ENCODE measurements around the gene OR8D4. TPM values are rescaled to one million over a fixed set of nuclear protein-coding genes. Genes with fewer than 3 reads are reported as not detected.
"Not testable (repeated sequence)": the region's sequence is repeated elsewhere in the genome, so short reads cannot be mapped to it uniquely, and the experiment has no call there.

Gene OR8D4
- not detected for total RNA-seq
- long read RNA-seq, result 0 reads

DNA sequence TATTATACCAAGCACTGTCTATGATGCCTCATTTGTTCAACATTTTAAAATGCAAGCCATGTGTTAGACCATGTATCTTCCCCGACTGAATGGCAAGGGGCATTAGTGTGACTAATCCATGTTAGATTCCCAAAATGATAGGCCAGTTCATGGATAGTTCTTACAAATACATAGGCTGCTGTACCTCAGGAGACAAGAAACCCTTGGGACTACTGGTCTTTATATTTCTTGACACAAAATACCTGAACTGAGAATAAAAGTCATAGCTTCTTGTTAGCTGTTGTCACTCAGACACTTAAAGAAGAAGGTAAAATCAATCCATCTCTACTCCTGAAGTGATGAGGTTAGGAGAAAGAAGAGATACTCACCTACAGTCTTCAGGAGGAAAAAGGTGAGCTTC, at the start of gene OR8D4:
OR8D4 (plus strand) TSS at position 301 of the 400 bp plus-strand sequence. CDS start 4,265 bp downstream, outside the sequence.
- DNase-seq, result no peak
- intact Hi-C loops (cut with micrococcal nuclease), result no loop called here
- no peak for ATAC-seq

DNA sequence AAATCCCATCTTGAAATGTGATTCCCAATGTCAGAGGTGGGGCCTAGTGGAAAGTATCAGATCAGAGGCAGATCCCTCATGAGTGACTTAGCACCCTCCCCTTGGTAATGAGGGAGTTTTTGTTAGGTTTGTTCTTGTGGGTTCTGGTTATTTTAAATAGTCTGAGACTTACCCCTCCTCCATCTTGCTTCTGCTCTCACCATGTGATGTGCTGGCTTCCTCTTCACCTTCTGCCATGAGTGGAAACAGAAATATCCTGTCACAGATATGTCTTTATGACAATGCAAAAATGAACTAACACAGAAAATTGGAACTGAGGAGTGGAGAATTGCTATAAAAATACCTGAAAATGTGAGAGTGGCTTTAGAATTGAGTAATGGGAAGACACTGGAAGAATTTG, 49.6 kb upstream of the OR8D4 start:
- ATAC-seq (no peak), DNase-seq (no peak)
- intact Hi-C loops (cut with micrococcal nuclease), result no loop called here

- DNase-seq (no peak), ATAC-seq (no peak)
- intact Hi-C loops (cut with micrococcal nuclease), result no loop called here
These were observed 48.9 kb upstream of the OR8D4 start for GRCh38 chr11:123853038-123853437.

DNA sequence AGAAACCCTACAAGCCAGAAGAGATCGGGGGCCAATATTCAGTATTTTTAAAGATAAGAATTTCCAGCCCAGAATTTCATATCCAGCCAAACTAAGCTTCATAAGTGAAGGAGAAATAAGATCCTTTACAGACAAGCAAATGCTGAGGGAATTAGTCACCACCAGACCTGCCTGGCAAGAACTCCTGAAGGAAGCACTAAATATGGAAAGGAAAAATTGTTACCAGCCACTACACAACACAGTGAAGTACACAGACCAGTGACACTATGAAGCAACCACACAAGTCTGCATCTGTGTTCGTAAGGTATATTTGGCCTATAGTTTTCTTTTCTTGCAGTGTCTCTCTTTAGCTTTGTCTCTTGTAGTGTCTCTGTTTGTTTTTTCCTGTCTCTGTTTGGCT, 45.5 kb upstream of the OR8D4 start:
- DNase-seq, result no peak
- ATAC-seq, result no peak

DNA sequence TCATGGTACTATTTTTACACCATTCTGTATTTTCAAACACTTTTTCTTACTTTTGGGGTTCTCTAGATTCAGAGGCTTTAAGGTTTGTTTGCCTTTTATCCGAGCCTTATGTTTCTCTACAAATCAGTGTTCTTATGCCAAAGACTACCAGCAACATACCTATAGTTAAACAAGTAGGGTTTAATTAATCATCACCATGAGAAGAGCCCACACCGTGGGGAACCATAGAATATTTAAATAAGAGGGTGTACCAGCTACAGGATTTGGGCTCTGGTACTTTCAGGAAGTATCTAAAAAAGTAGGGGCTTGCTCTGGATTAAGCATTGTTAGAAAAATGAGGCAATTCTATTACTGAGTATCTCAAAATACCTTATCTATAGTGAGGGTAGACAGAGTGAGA, 42.2 kb upstream of the OR8D4 start:
- no peak for ATAC-seq
- intact Hi-C loops (cut with micrococcal nuclease), result no loop called here
- no peak for DNase-seq

More for the DNA sequence above, 45.5 kb upstream of the OR8D4 start:
- intact Hi-C loops (cut with micrococcal nuclease), result no loop called here

DNA sequence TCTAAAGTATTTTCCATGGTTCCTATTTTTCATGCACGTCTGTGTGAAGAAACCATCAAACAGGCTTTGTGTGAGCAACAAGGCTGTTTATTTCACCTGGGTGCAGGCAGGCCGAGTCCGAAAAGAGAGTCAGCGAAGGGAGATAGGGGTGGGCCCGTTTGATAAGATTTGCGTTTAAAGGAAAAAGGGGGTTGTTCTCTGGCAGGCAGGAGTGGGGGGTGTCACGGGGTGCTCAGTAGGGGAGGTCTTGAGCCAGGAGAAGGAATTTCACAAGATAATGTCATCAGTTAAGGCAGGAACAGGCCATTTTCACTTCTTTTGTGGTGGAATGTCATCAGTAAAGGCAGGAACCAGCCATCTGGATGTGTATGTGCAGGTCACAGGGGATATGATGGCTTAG, 36.7 kb upstream of the OR8D4 start:
- DNase-seq; intact Hi-C loops (cut with micrococcal nuclease); ATAC-seq: not testable (repeated sequence)

DNA sequence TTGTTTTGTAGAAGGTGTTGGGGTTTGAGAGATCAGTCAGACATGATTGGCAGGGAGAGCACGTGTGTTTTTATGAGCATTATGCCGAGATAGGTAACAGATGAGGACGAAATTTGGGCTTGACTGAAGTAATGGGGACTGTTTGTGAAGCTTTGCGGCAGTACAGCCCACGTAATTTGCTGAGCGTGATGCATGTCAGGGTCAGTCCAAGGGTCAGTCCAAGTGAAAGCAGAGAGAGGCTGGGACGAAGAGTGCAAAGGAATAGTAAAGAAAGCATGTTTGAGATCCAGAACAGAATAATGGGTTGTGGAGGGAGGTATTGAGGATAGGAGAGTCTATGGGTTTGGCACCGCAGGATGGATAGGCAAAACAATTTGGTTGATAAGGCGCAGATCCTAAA, 34.2 kb upstream of the OR8D4 start:
- DNase-seq; intact Hi-C loops (cut with micrococcal nuclease); ATAC-seq: not testable (repeated sequence)

DNA sequence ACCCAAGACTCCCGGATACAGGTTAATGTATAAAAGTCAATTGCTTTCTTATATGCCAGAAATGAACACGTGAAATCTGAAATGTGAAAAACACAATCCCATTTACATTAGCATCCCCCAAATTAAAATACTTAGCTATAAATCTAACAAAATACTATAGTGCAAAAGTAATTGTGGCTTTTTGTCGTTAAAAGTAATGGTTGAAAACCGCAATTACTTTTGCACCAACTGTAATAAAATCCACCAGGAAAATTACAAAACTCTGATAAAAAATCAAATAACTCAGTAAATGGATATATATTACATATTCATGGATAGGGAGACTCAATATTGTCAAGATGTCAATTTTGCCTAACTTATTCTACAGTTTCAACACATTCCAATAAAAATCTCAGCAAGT, 21.1 kb upstream of the OR8D4 start:
- intact Hi-C loops (cut with micrococcal nuclease), result no loop called here
- ATAC-seq (no peak), DNase-seq (no peak)

GRCh38 chr11:123885570-123885969, 16.4 kb upstream of the OR8D4 start, which contains the start of gene TMEM225:
Gene TMEM225 (minus strand): TSS chr11:123885670. CDS start chr11:123885425, 245 bp downstream.
- intact Hi-C loops (cut with micrococcal nuclease), result no loop called here
- ATAC-seq, result no peak
- no peak for DNase-seq

DNA sequence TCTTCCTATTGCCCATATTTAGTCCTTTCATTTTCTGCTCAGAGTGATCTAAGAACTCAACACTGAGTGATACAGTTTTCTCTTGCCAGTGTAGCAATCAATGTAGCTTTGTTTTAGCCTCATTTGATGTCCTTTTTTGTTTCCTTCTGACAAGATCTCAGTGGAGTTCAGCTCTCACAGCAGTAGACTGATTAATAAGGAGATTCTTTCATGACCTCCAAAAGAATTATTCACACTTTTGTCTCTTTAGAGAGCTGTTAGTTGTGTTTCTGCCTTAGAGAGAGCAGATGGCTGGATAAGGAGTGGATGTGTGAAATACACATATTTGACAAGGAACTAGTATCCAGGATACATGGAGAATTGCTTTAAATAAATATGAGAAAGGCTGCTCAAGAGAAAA, 9.9 kb upstream of the OR8D4 start:
- ATAC-seq, result no peak
- DNase-seq, result no peak
- intact Hi-C loops (cut with micrococcal nuclease), result no loop called here

DNA sequence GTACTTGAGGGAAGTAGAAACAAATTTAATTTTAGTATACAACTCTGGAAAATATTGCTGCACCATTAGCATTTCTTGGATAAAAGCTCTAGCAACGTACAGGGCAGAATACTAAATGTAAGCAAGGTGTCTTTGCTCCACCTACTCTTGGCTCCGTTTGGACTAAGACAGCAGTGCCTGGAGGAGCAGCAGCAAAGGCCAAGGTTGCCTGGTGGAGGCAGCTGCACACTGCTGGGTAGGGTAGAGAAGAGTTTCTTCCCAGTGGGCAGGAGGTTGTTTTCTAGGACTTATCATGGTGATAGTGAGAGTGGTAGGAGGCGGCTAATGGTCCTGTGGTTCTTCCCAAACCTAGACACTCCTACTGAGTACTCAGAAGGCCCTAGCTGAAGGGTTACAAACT, 2.2 kb upstream of the OR8D4 start:
- DNase-seq (no peak), ATAC-seq (no peak)
- intact Hi-C loops (cut with micrococcal nuclease), result no loop called here

DNA sequence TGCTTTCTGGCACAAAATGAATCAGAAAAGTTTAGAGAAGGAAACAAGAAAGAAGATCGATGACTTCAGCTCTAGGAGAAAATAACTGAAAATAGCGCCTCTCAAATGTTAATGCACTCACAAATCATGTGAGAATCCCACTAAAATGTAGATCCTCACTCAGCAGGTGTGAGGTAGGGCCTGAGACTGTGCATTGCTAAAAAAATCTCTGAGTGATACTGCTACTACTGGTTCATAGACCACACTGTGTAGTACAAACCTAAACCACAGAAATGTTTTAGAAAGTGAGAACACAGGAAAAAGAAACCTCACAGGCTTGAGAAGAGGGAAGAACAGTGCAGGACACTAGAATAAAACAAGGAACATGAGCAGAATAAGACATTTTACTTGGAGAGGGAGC, 2.0 kb downstream of the OR8D4 start:
- DNase-seq, result no peak
- no peak for ATAC-seq

DNA sequence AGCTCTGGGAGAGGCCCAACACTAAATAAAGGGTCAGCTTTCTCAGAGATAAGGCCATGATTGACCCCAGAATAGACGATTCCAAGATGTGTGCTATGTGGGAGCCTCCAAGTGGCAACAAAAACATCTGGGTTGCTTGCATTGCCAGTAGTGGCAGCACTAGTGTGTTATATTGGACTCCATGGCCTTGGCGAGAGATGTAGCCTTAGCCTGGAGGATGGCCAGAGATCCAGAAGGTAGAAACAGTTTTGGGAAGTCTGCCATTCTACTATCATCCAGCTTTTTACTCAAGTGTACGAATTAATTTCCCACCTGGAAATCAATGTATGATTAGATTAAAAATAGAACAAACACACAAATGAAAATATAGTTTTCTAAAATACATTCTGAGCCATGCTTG, 3.0 kb downstream of the OR8D4 start:
- ATAC-seq, result no peak
- intact Hi-C loops (cut with micrococcal nuclease), result no loop called here
- no peak for DNase-seq

More for the DNA sequence above, 2.0 kb downstream of the OR8D4 start:
- intact Hi-C loops (cut with micrococcal nuclease), result no loop called here

DNA sequence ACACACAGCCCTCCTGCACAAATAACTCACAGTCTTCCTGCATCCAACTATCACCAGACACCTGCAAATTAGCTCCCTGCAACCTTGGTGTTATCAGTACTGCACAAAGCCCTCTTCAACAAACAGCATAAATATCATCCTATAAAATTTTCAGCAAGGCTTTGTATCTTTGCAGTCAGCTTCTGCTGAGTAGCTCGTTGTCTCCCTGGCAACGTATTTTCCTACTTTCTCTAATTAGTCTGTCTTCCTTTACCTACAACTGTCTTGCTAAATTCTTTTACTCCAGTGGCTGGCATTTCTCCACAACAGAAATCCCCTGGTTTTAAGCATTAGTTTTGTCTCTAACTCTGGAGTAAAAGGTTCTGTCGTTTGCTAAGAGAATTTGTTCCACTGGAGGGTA, 3.9 kb downstream of the OR8D4 start:
- DNase-seq (no peak), ATAC-seq (no peak)
- intact Hi-C loops (cut with micrococcal nuclease), result no loop called here

GRCh38 chr11:123920943-123921342, 19.0 kb downstream of the OR8D4 start:
- intact Hi-C loops (cut with micrococcal nuclease), result no loop called here
- no peak for DNase-seq
- ATAC-seq, result no peak

- intact Hi-C loops (cut with micrococcal nuclease), result no loop called here
- DNase-seq (no peak), ATAC-seq (no peak)
These were observed 22.1 kb downstream of the OR8D4 start for GRCh38 chr11:123924027-123924426.

DNA sequence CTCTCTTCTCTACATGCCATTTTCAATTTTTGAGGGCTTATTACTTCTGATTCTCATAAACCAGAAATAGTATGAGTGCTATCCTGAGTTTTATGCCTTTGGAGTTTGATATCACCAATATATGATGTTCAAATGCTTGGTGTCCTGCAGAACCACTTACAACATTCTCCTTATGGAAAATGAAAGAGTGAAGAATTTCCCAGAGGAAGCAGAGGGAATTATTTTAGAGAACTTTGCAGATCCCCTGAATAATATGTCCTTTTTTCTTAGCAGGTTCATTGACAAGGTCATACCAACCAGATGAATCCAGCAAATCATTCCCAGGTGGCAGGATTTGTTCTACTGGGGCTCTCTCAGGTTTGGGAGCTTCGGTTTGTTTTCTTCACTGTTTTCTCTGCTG, 37.4 kb downstream of the OR8D4 start, which contains the start of gene OR4D5:
OR4D5 (plus strand) TSS at position 301 of the 400 bp plus-strand sequence; CDS start at position 301, 0 bp downstream.
- intact Hi-C loops (cut with micrococcal nuclease), result no loop called here
- no peak for DNase-seq
- ATAC-seq, result no peak

DNA sequence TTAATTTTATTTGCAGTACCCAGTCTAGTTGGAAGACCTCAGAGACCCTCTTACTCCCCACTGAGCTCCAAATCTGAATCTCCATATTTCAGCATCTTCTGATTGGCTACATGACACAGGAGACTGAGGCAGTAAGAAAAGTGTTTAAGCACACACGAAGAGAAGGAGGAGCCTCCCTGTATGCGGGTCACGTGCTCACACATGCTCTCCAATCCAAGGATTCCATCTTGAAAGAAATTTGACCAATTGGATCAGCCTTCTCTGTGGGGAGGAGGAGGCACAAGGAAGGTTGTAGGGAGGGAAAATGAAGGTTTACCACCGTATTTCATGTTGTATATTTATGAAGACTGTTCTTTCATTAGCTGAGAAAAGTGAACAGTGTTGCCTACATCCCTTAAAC, 40.4 kb downstream of the OR8D4 start:
- intact Hi-C loops (cut with micrococcal nuclease), result no loop called here
- no peak for ATAC-seq
- DNase-seq, result no peak

DNA sequence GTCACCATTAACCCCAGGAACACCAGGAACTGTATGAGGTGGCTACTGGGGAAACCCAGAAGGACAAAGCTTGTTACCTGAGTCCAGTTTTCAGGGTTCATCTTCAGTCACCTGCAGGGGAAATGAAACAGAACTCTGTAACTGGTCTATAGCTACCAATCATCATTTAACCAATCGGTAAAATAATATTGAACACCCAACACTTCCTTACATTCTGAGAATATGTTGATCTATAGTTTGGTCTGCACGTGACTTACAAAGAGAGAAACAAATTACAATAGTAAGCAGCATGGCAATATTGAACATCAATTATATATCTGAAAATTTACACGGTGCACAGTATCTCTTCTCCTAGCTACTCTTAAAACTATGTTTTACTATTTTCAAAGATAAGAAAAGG, 41.8 kb downstream of the OR8D4 start, which contains the start of gene OR6T1:
OR6T1 (minus strand) TSS at position 101 of the 400 bp plus-strand sequence; CDS start at position 101, 0 bp downstream.
- ATAC-seq (no peak), DNase-seq (no peak)
- intact Hi-C loops (cut with micrococcal nuclease), result no loop called here

GRCh38 chr11:123945132-123945531, 43.2 kb downstream of the OR8D4 start:
- intact Hi-C loops (cut with micrococcal nuclease), result no loop called here
- ATAC-seq (no peak), DNase-seq (no peak)

GRCh38 chr11:123956752-123957151, 54.8 kb downstream of the OR8D4 start:
- ATAC-seq (no peak), DNase-seq (no peak)
- intact Hi-C loops (cut with micrococcal nuclease), result no loop called here
